Ovary (tissue), 9 donors: ENCODE results near the gene AIFM2. TPM values are rescaled to one million over a fixed set of nuclear protein-coding genes. Genes with fewer than 3 reads are reported as not detected.

Experiments
- DNase-seq, 5 donors: peaks; one replicate each; pipeline ENCODE4 v3.0.0-alpha.2; 2019 to 2020
- H3K27ac ChIP-seq, 2 donors: fragments of 200-600 bp; one replicate each; pipeline versions ENCODE4 v1.5.1 to v1.8.0; 2019 to 2022
- H3K27me3 ChIP-seq: fragments of 200-600 bp; one replicate; pipeline ENCODE4 v1.8.0; 2022
- H3K36me3 ChIP-seq: fragments of 200-600 bp; sonication (generic); one replicate; pipeline ENCODE4 v1.5.1; 2019
- H3K4me1 ChIP-seq: one replicate; pipeline ENCODE4 v1.8.1; 2013; ENCODE audit warnings: mild to moderate bottlenecking, moderate library complexity; ENCODE audit not compliant: insufficient read depth
- H3K4me3 ChIP-seq: fragments of 200-600 bp; sonication (generic); one replicate; pipeline ENCODE4 v1.5.1; 2017
- H3K9me3 ChIP-seq, 2 donors: fragments of 200-600 bp in 1 of 2; sonication (generic) in 1 of 2; one replicate each; pipeline versions ENCODE4 v1.5.1 to v1.8.1; 2013 to 2019; ENCODE audit warnings: mild to moderate bottlenecking in 1 of 2, moderate library complexity in 1 of 2
- CTCF ChIP-seq, 3 donors: fragments of 450-650 bp in 2 of 3; fragments of 200-600 bp in 1 of 3; IDR thresholded peaks; one replicate each; pipeline versions ENCODE4 v1.5.1 to v1.8.0; 2016 to 2022; ENCODE audit warnings: antibody characterized with exemption in 3 of 3, mild to moderate bottlenecking in 1 of 3
- EP300 ChIP-seq: sonication (generic); formaldehyde crosslinking; IDR thresholded peaks from one replicate; pipeline ENCODE4 v1.6.1; 2017; ENCODE audit warnings: antibody characterized with exemption
- POLR2A ChIP-seq: fragments of 450-650 bp; IDR thresholded peaks from one replicate; pipeline ENCODE4 v1.6.1; 2017; ENCODE audit warnings: antibody characterized with exemption, mild to moderate bottlenecking, moderate library complexity
- WGBS, 3 donors: extraction: QIAGEN DNeasy Blood & Tissue Kit in 1 of 3; methylation state at CpG; one replicate each; pipeline versions ENCODE4 v1.1.5 to v1.1.7; 2013 to 2017; 5-methylcytosine and 5-hydroxymethylcytosine counted together
- intact Hi-C, 4 donors: fragments of 100-400 bp; cut with DNase I; formaldehyde crosslinking; loops; one replicate each; pipeline versions ENCODE4 v1.11.0 to v1.15.1; 2022 to 2023
- polyA plus RNA-seq, 2 donors: library from polyadenylated mRNA; stranded (reverse); fragments of 200-250 nt in 1 of 2; fragments of 350-450 nt in 1 of 2; fragmentation: Illumina TruSeq in 1 of 2; extraction: RNeasy Lipid Tissue Mini Kit (QIAGEN cat#74804) in 1 of 2; gene quantifications; one replicate each; pipeline ENCODE4 v1.2.3, GENCODE V29; 2013 to 2014
- total RNA-seq, 7 donors: library from RNA; depleted of rRNA in 2 of 7; stranded (reverse); fragments of >200 nt in 2 of 7; fragmentation: NEBNext Ultra II Directional in 3 of 7; extraction: Animal tissue kit (Norgen Biotek cat#: 25700) in 3 of 7; gene quantifications; one replicate each; pipeline versions ENCODE4 v1.1.0 to v1.2.4, GENCODE V29; 2016 to 2023
- donor health status: DM: no; HTN: no; CAD: no; lungs with moderate emphysema.
- donor health status: DM: no; HTN: no; CAD: no.
- donor health status: Bipolar disorder and iron deficiency.
- donor health status: DM: yes; HTN: yes; CAD: no.
- donor health status: DM: no; HTN: no; CAD: no.
- donor health status: DM: yes; HTN: yes; CAD: no.

The AIFM2 gene
- total and polyA plus RNA-seq, 9 donors, result 5.7 to 13.9 (median 7.2) TPM

- 70 to 85% (median 72%) methylated on average over 5 of the region's 5 CpGs for WGBS, 3 donors
Observed at GRCh38 chr10:70148516-70148915, 15.9 kb upstream of the AIFM2 start.

DNA sequence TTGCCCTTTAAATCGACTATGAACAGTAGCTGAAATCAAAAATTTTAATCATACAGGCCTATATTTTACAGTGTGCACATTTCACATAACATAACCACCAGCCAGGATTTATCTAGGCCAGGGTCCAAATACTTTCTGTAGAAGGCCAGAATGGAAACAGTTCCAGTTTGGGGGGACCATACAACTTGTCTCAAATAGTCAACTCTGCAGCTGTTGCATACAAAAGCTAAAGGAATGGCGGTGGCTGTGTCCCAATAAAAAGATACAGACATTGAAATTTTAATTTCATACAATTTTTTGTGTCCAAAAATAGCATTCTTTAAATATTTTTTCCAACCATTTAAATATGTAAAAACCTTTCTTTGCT lies 14.6 kb upstream of the AIFM2 start:
- intact Hi-C loops, result loop anchor here in 1 of 4 donors (2.0 kb wide), 1 partner anchor 30 kb away; no protein-coding TSS in a partner anchor
- no peak for TF ChIP-seq EP300
- no peak for TF ChIP-seq CTCF (IDR thresholded peaks at IDR 0.05)
- TF ChIP-seq POLR2A, result no peak

More at GRCh38 chr10:70148516-70148915, 15.9 kb upstream of the AIFM2 start:
- H3K36me3 ChIP-seq, result no peaks in the 10 kb centered on the region
- DNase-seq, result no peak
- H3K27ac ChIP-seq, result no peak overlapping the region
- TF ChIP-seq POLR2A, result no peak
- TF ChIP-seq CTCF (IDR thresholded peaks at IDR 0.05), result no peak
- no peak for TF ChIP-seq EP300
- no peak overlapping the region for H3K4me3 ChIP-seq
- H3K4me1 ChIP-seq, result peaks cover 10% of the 10 kb centered on the region
- intact Hi-C loops, result no loop called here
- H3K27me3 ChIP-seq, result no peaks in the 10 kb centered on the region
- H3K9me3 ChIP-seq, result no peaks in the 10 kb centered on the region

DNA sequence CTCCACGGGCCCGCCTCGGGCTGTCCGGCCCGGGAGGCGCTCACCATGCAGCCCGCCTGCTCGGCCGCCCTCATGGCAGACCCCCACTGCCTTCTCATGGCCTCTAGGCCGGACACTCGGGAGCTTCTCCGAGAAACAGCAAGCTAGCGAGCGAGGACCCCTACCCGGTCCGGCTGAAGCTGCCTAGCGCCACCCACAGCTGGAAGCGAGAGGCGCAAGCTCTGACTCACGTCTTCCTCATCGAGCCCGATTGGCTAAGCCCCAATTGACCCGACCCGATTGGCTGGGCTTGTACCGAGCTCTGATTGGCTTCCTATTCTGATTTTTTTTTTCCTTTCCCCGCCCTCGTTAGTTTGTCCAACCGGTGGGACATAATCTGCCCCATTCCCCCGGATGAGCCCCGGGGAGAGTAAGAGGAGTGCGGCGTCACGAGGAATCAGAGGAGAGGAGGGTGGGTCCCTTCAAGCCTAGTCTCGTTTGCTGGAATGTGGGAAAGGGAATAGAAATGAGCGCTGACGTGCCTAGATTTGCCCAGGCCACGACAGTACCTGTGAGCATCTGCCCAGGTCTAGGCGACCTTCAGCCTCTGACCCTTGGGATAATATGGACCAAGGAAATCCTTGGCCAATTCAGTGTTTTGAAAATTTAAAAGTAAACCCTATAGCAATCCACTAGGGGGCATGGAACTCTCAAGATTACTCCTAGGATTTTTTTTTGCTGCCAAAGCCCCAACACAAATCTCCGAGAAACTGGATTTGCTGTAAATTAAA lies 14.0 kb upstream of the AIFM2 start, which contains the start of gene TYSND1:
TYSND1 (minus strand) TSS at position 212 of the 770 bp plus-strand sequence; CDS start at position 98, 114 bp downstream.
- intact Hi-C loops, result loop anchor here in 1 of 4 donors (2.0 kb wide), 1 partner anchor 30 kb away; no protein-coding TSS in a partner anchor
- DNase-seq, result peak; percentile 97 to 99 (median 98)
- Histone ChIP-seq H3K4me3 (peak within 1 kb of the TSS; percentile 49), H3K36me3 (no peaks in the 10 kb centered on the region), H3K9me3 (no peaks in the 10 kb centered on the region), H3K27me3 (no peaks in the 10 kb centered on the region), H3K4me1 (peaks cover 10% of the 10 kb centered on the region), H3K27ac (peak within 1 kb of the TSS; percentile 36 to 91)
- TF ChIP-seq EP300 (no peak), CTCF (IDR thresholded peaks at IDR 0.05) (peak; percentile 63 to 70 (median 68)), POLR2A (peak; percentile 73)
- 0 to 1% (median 1%) methylated on average over 30 to 39 of the region's 39 CpGs for WGBS, 3 donors

More for the DNA sequence above, 14.6 kb upstream of the AIFM2 start:
- Histone ChIP-seq H3K27me3 (no peaks in the 10 kb centered on the region), H3K4me1 (peaks cover 10% of the 10 kb centered on the region), H3K27ac (peak overlapping the region in 1 of 2 donors; percentile 91), H3K9me3 (no peaks in the 10 kb centered on the region), H3K4me3 (no peak overlapping the region), H3K36me3 (no peaks in the 10 kb centered on the region)
- no peak for DNase-seq
- 6 to 9% (median 8%) methylated on average over 2 of the region's 2 CpGs for WGBS, 3 donors

GRCh38 chr10:70145666-70146488 lies 13.3 kb upstream of the AIFM2 start:
- WGBS, 3 donors, result 1% methylated on average over 66 to 98 of the region's 98 CpGs
- H3K4me3 ChIP-seq, result peak overlapping the region; percentile 49
- intact Hi-C loops, result loop anchor here in 1 of 4 donors (2.0 kb wide), 1 partner anchor 29 kb away; no protein-coding TSS in a partner anchor
- H3K27ac ChIP-seq, result peak overlapping the region; percentile 30 to 91
- peaks cover 10% of the 10 kb centered on the region for H3K4me1 ChIP-seq
- no peaks in the 10 kb centered on the region for H3K27me3 ChIP-seq
- TF ChIP-seq CTCF (IDR thresholded peaks at IDR 0.05) (peak; percentile 48 to 88 (median 65)), POLR2A (no peak)
- H3K9me3 ChIP-seq, result no peaks in the 10 kb centered on the region
- DNase-seq, result peak in 4 of 5 donors; percentile 40 to 72 (median 59)
- H3K36me3 ChIP-seq, result no peaks in the 10 kb centered on the region
